ENCODE results near the gene IQCB1.

IQCB1 gene

DNA sequence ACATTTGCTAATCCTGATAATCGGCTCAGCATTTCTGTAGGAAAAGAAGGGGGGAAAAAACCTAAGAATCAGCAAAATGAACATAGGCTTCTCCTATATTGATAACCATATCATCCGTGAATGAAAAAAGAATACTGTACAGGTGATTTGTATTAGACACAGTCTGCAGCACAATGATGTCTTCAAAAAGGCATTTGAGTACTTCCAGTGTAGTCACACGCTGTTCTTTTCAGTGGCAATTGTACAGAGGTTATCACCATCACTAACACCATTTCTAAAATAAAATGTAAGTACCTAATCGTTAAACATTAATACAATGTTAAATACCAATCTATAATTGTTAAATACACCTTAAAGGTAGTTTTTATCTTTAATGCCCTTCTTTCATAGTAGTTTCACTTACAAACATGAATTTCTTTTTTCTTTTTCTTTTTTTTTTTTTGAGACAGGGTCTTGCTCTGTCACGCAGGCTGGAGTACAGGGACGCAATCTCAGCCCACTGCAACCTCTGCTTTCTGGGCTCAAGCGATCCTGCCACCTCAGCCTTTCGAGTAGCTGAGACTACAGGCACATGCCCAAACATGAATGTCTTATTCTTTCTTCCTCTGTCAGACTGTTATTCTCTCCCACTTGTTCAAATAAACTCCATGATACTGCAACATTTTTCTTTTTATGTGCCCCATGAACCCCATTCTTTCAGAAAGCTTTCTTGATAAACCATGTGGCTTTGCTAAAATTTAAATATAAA is 103.7 kb downstream of the IQCB1 start:
- no peak overlapping the region for H3K4me2 ChIP-seq (ENCODE audit: insufficient read depth, low read length)
- H3K36me3 ChIP-seq (ENCODE audit: insufficient read depth, low read length): peaks cover 15% of the 10 kb centered on the region; the same call in 1 of the 2 replicates
- H3K9ac ChIP-seq (ENCODE audit: low read depth, low read length): no peak overlapping the region
- ATAC-seq (ENCODE audit: insufficient read depth, low read depth): no peak
- H3K4me3 ChIP-seq (ENCODE audit: low read depth in 1 of 2, low read length in 2 of 2): no peak overlapping the region
- H3K79me2 ChIP-seq (ENCODE audit: insufficient read depth, low read length): peaks cover 21% of the 10 kb centered on the region
- H4K20me1 ChIP-seq (ENCODE audit: insufficient read depth, low read length): peaks cover 3% of the 10 kb centered on the region; the same call in 1 of the 2 replicates
- no peak overlapping the region for H3K27ac ChIP-seq (ENCODE audit: low read length)
- TF ChIP-seq EZH2 (IDR thresholded peaks at IDR 0.05; ENCODE audit: borderline replicate concordance, low read depth, low read length, severe bottlenecking): no peak
- TF ChIP-seq, protein P1, sequence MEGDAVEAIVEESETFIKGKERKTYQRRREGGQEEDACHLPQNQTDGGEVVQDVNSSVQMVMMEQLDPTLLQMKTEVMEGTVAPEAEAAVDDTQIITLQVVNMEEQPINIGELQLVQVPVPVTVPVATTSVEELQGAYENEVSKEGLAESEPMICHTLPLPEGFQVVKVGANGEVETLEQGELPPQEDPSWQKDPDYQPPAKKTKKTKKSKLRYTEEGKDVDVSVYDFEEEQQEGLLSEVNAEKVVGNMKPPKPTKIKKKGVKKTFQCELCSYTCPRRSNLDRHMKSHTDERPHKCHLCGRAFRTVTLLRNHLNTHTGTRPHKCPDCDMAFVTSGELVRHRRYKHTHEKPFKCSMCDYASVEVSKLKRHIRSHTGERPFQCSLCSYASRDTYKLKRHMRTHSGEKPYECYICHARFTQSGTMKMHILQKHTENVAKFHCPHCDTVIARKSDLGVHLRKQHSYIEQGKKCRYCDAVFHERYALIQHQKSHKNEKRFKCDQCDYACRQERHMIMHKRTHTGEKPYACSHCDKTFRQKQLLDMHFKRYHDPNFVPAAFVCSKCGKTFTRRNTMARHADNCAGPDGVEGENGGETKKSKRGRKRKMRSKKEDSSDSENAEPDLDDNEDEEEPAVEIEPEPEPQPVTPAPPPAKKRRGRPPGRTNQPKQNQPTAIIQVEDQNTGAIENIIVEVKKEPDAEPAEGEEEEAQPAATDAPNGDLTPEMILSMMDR (IDR thresholded peaks at IDR 0.05; ENCODE audit: borderline replicate concordance, extremely low read depth, low read length, poor library complexity, severe bottlenecking): no peak
- H3K27me3 ChIP-seq (ENCODE audit: insufficient read depth, low read length, poor library complexity): no peaks in the 10 kb centered on the region
- no peaks in the 10 kb centered on the region for H3K4me1 ChIP-seq (ENCODE audit: insufficient read depth, low read length)
- H3K9me3 ChIP-seq (ENCODE audit: insufficient read depth, low read length, severe bottlenecking): no peaks in the 10 kb centered on the region
- no peak overlapping the region for H2AFZ ChIP-seq (ENCODE audit: low read depth, low read length)
- no peak for DNase-seq

DNA sequence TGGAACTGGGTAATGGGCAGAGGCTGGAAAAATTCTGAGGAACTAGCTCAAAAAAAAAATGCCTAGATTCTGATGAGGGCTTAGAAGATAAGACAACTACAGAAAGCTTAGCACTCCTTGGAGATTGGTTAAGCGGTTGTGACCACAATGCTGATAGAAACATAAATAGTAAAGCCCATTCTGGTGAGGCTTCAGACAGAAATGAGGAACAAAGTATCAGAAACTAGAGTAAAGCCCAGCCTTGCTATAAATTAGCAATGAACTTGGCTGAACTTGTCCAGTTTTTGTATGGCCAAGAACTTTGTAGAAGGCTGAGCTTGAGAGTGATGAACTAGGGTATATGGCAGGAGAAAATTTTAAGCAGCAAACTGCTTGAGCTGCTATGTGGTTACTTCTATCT is 110.7 kb downstream of the IQCB1 start:
- TF ChIP-seq, protein P1 (IDR thresholded peaks at IDR 0.05; ENCODE audit: borderline replicate concordance, extremely low read depth, low read length, poor library complexity, severe bottlenecking): no peak
- TF ChIP-seq EZH2 (IDR thresholded peaks at IDR 0.05; ENCODE audit: borderline replicate concordance, low read depth, low read length, severe bottlenecking): no peak
- ATAC-seq (ENCODE audit: insufficient read depth, low read depth) (no peak), DNase-seq (no peak)
- no peaks in the 10 kb centered on the region for H3K4me1 ChIP-seq (ENCODE audit: insufficient read depth, low read length)
- no peak overlapping the region for H3K4me3 ChIP-seq (ENCODE audit: low read depth in 1 of 2, low read length in 2 of 2)
- no peak overlapping the region for H3K9ac ChIP-seq (ENCODE audit: low read depth, low read length)
- no peak overlapping the region for H3K4me2 ChIP-seq (ENCODE audit: insufficient read depth, low read length)
- H3K27ac ChIP-seq (ENCODE audit: low read length): no peak overlapping the region
- H3K27me3 ChIP-seq (ENCODE audit: insufficient read depth, low read length, poor library complexity): no peaks in the 10 kb centered on the region
- H3K36me3 ChIP-seq (ENCODE audit: insufficient read depth, low read length): peaks cover 61% of the 10 kb centered on the region
- no peaks in the 10 kb centered on the region for H3K9me3 ChIP-seq (ENCODE audit: insufficient read depth, low read length, severe bottlenecking)
- H3K79me2 ChIP-seq (ENCODE audit: insufficient read depth, low read length): no peaks in the 10 kb centered on the region
- no peak overlapping the region for H2AFZ ChIP-seq (ENCODE audit: low read depth, low read length)
- H4K20me1 ChIP-seq (ENCODE audit: insufficient read depth, low read length): no peaks in the 10 kb centered on the region

DNA sequence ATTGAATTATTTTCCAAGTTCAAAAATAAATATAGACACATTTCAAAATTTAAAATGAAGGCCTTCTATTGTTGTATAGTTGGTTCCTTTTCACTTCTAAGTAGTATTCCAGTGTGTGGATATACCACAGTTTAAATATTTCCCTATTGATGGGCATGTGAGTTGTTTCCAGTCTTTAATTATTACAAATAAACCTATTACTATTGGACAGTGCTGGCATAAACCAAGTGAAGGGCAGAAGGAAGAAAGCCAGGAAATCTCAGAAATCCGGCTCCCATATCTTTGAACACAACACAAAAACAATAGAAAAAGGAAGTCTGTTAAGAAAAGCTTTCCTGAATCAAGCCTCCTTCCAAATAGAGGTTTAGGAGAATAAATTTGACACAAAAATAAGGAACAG is 111.4 kb downstream of the IQCB1 start:
- no peak for DNase-seq
- Histone ChIP-seq H4K20me1 (ENCODE audit: insufficient read depth, low read length) (no peaks in the 10 kb centered on the region), H3K4me2 (ENCODE audit: insufficient read depth, low read length) (no peak overlapping the region), H3K36me3 (ENCODE audit: insufficient read depth, low read length) (peaks cover 57% of the 10 kb centered on the region), H3K79me2 (ENCODE audit: insufficient read depth, low read length) (no peaks in the 10 kb centered on the region), H3K9ac (ENCODE audit: low read depth, low read length) (no peak overlapping the region), H3K9me3 (ENCODE audit: insufficient read depth, low read length, severe bottlenecking) (no peaks in the 10 kb centered on the region), H3K4me1 (ENCODE audit: insufficient read depth, low read length) (no peaks in the 10 kb centered on the region), H3K4me3 (ENCODE audit: low read depth in 1 of 2, low read length in 2 of 2) (no peak overlapping the region), H3K27me3 (ENCODE audit: insufficient read depth, low read length, poor library complexity) (no peaks in the 10 kb centered on the region), H2AFZ (ENCODE audit: low read depth, low read length) (no peak overlapping the region), H3K27ac (ENCODE audit: low read length) (no peak overlapping the region)
- no peak for ATAC-seq (ENCODE audit: insufficient read depth, low read depth)
- no peak for TF ChIP-seq EZH2 (IDR thresholded peaks at IDR 0.05; ENCODE audit: borderline replicate concordance, low read depth, low read length, severe bottlenecking)
- TF ChIP-seq, protein P1 (IDR thresholded peaks at IDR 0.05; ENCODE audit: borderline replicate concordance, extremely low read depth, low read length, poor library complexity, severe bottlenecking): no peak

Measured in DND-41 (cell line).